Thoracic aorta (tissue), 2 donors: ENCODE results near the gene TNFRSF12A. TPM values are rescaled to one million over a fixed set of nuclear protein-coding genes. Genes with fewer than 3 reads are reported as not detected.

Experiments
- ATAC-seq: fragments of 150-250 bp; one replicate; pipeline ENCODE4 v1.8.0; 2017; ENCODE audit warnings: low read depth; ENCODE audit not compliant: insufficient number of reproducible peaks, low FRiP score
- DNase-seq: peaks from one replicate; pipeline ENCODE4 v3.0.0-alpha.2; 2020; ENCODE audit warnings: low spot score
- H3K27ac ChIP-seq, 2 donors: fragments of 200-600 bp; sonication (generic); 1 replicate in 1 of 2; 2 replicates in 1 of 2; pipeline ENCODE4 v1.5.1; 2016; ENCODE audit warnings: mild to moderate bottlenecking in 2 of 2, moderate library complexity in 2 of 2
- H3K27me3 ChIP-seq: fragments of 200-600 bp; sonication (generic); replicated peaks from 2 replicates; pipeline ENCODE4 v1.6.0; 2016; ENCODE audit warnings: mild to moderate bottlenecking; ENCODE audit not compliant: insufficient read depth
- H3K36me3 ChIP-seq: fragments of 200-600 bp; sonication (generic); one replicate; pipeline ENCODE4 v1.5.1; 2016
- H3K4me1 ChIP-seq, 2 donors: fragments of 200-600 bp; sonication (generic); 1 replicate in 1 of 2; 2 replicates in 1 of 2; pipeline versions ENCODE4 v1.5.1 to v1.6.0; 2016; ENCODE audit warnings: low read depth in 2 of 2, mild to moderate bottlenecking in 1 of 2; ENCODE audit not compliant: control insufficient read depth in 1 of 2
- H3K4me3 ChIP-seq: fragments of 200-600 bp; sonication (generic); 2 replicates; pipeline ENCODE4 v1.5.1; 2016; ENCODE audit warnings: mild to moderate bottlenecking
- H3K9me3 ChIP-seq: fragments of 200-600 bp; sonication (generic); 2 replicates; pipeline ENCODE4 v1.5.1; 2016
- total RNA-seq, 2 donors: library from RNA; depleted of rRNA; stranded (reverse); fragments of >200 nt; gene quantifications; one replicate each; pipeline versions ENCODE4 v1.1.0 to v1.2.3, GENCODE V29; 2016
- TF ChIP-seq, protein P1 (sequence below): fragments of 200-600 bp; sonication (generic); IDR thresholded peaks from one replicate; pipeline ENCODE4 v1.5.1; 2019; ENCODE audit warnings: antibody characterized with exemption

TNFRSF12A gene
- total RNA-seq, 2 donors from 2014 or later, result 274 to 461 TPM

DNA sequence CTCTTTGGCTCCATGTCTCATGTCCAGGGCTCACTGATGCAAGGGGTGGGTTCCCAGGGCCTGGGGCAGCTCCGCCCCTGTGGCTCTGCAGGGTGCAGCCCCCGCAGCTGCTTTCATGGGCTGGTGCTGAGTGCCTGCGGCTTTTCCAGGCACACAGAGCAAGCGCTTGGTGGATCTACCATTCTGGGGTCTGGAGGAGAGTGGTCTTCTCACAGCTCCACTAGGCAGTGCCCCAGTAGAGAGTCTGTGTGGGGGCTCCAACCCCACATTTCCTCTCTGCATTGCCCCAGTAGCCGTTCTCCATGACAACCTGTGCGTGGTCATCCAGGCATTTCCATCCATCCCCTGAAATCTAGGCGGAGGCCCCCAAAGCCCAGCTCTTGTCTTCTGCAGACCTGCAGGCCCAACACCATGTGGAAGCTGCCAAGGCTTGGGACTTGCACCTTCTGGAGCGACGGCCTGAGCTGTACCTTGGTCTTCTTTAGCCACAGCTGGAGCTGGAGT lies 50.5 kb downstream of the TNFRSF12A start:
- Histone ChIP-seq H3K36me3 (no peaks in the 10 kb centered on the region), H3K27me3 (no peaks in the 10 kb centered on the region)
- TF ChIP-seq, protein P1, sequence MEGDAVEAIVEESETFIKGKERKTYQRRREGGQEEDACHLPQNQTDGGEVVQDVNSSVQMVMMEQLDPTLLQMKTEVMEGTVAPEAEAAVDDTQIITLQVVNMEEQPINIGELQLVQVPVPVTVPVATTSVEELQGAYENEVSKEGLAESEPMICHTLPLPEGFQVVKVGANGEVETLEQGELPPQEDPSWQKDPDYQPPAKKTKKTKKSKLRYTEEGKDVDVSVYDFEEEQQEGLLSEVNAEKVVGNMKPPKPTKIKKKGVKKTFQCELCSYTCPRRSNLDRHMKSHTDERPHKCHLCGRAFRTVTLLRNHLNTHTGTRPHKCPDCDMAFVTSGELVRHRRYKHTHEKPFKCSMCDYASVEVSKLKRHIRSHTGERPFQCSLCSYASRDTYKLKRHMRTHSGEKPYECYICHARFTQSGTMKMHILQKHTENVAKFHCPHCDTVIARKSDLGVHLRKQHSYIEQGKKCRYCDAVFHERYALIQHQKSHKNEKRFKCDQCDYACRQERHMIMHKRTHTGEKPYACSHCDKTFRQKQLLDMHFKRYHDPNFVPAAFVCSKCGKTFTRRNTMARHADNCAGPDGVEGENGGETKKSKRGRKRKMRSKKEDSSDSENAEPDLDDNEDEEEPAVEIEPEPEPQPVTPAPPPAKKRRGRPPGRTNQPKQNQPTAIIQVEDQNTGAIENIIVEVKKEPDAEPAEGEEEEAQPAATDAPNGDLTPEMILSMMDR, result no peak

DNA sequence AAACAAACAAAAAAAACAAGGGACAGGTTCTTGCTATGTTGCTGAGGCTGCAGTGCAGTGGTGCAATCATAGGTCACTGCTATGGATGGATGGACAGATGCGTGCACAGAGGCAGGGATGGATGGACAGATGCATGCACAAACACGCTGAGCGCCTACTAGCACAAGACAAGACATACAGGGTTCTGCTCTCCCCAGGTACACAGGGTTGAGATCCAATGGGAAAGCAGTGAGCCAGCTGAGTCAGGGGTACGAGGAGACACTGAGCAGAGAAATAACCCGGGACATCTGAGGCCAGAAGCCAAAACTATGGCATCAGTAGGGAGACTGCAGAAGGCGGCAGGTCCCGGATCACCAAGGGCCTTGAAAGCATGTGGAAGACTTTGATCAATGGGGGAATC lies 51.5 kb downstream of the TNFRSF12A start:
- DNase-seq (no peak), ATAC-seq (no peak)
- TF ChIP-seq, protein P1, result no peak
- Histone ChIP-seq H3K36me3 (no peaks in the 10 kb centered on the region), H3K27me3 (no peaks in the 10 kb centered on the region), H3K4me3 (no peak overlapping the region), H3K4me1 (peaks cover 0 to 1% of the 10 kb centered on the region in 2 donors), H3K27ac (no peak overlapping the region), H3K9me3 (no peaks in the 10 kb centered on the region)

More for the DNA sequence above, 50.5 kb downstream of the TNFRSF12A start:
- Histone ChIP-seq H3K9me3 (no peaks in the 10 kb centered on the region), H3K4me1 (peaks cover 3 to 11% of the 10 kb centered on the region in 2 donors), H3K4me3 (no peak overlapping the region), H3K27ac (no peak overlapping the region)
- ATAC-seq (no peak), DNase-seq (no peak)

Other genes with a start within 250 kb of the TNFRSF12A start
- 100 to 1,000 TPM; 269 to 518 TPM for gene ELOB, start 243.1 kb upstream of the TNFRSF12A start, total RNA-seq
- not detected for gene PRSS33, start 232.8 kb upstream of the TNFRSF12A start, total RNA-seq
- not detected for gene PRSS41, start 221.9 kb upstream of the TNFRSF12A start, total RNA-seq
- under 1 TPM in 1 of 2 donors, not detected in 1; 0.54 TPM for gene PRSS21, start 203.1 kb upstream of the TNFRSF12A start, total RNA-seq
- not detected for gene ZG16B, start 190.1 kb upstream of the TNFRSF12A start, total RNA-seq
- not detected for gene PRSS22, start 162.2 kb upstream of the TNFRSF12A start, total RNA-seq
- 10 to 100 TPM; 52.2 to 53.2 TPM for gene FLYWCH2, start 137.2 kb upstream of the TNFRSF12A start, total RNA-seq
- gene FLYWCH1, start 108.4 kb upstream of the TNFRSF12A start, total RNA-seq, result 10 to 100 TPM; 65.6 to 72.8 TPM
- not detected for gene KREMEN2, start 56.1 kb upstream of the TNFRSF12A start, total RNA-seq
- gene PAQR4, start 51.0 kb upstream of the TNFRSF12A start, total RNA-seq, result 1 to 10 TPM; 3.1 to 5.8 TPM
- gene PKMYT1, start 39.9 kb upstream of the TNFRSF12A start, total RNA-seq, result 1 to 10 TPM in 1 of 2 donors, not detected in 1; 5.9 TPM
- gene CLDN9, start 7.4 kb upstream of the TNFRSF12A start, total RNA-seq, result 1 to 10 TPM in 1 of 2 donors, not detected in 1; 1.5 TPM
- not detected for gene CLDN6, start 2.2 kb upstream of the TNFRSF12A start, total RNA-seq
- gene HCFC1R1, start 3.6 kb downstream of the TNFRSF12A start, total RNA-seq, result 100 to 1,000 TPM in 1 of 2 donors, 10 to 100 TPM in 1; 19.9 to 120 TPM
- gene THOC6, start 3.7 kb downstream of the TNFRSF12A start, total RNA-seq, result 10 to 100 TPM; 19.0 to 24.7 TPM
- 1 to 10 TPM in 1 of 2 donors, not detected in 1; 1.1 TPM for gene BICDL2, start 16.6 kb downstream of the TNFRSF12A start, total RNA-seq
- 1 to 10 TPM in 1 of 2 donors, not detected in 1; 4.2 TPM for gene MMP25, start 26.2 kb downstream of the TNFRSF12A start, total RNA-seq
- gene IL32, start 45.3 kb downstream of the TNFRSF12A start, total RNA-seq, result 10 to 100 TPM; 42.4 to 55.4 TPM
- gene ZSCAN10, start 78.9 kb downstream of the TNFRSF12A start, total RNA-seq, result not detected
- gene ZNF205, start 92.2 kb downstream of the TNFRSF12A start, total RNA-seq, result 10 to 100 TPM; 16.4 to 19.4 TPM
- gene ZNF213, start 114.7 kb downstream of the TNFRSF12A start, total RNA-seq, result 10 to 100 TPM in 1 of 2 donors, 1 to 10 TPM in 1; 5.9 to 16.2 TPM
- not detected for gene OR1F1, start 167.8 kb downstream of the TNFRSF12A start, total RNA-seq
- gene ZNF200, start 214.8 kb downstream of the TNFRSF12A start, total RNA-seq, result 10 to 100 TPM in 1 of 2 donors, 1 to 10 TPM in 1; 1.2 to 11.1 TPM
- 1 to 10 TPM; 3.5 to 6.1 TPM for gene MEFV, start 236.3 kb downstream of the TNFRSF12A start, total RNA-seq